Measurements from ENCODE around the gene ZFP69B. TPM values are rescaled to one million over a fixed set of nuclear protein-coding genes. Genes with fewer than 3 reads are reported as not detected.

The ZFP69B gene
- total RNA-seq, 1 donor from 2014 or later, result 8.3 TPM

DNA sequence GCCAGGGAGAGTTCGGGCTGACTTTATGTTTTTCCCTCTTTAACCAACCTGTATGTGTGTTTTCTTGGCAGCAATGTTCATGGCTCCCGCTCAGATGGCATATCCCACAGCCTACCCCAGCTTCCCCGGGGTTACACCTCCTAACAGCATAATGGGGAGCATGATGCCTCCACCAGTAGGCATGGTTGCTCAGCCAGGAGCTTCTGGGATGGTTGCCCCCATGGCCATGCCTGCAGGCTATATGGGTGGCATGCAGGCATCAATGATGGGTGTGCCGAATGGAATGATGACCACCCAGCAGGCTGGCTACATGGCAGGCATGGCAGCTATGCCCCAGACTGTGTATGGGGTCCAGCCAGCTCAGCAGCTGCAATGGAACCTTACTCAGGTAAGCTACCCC is 33.6 kb upstream of the ZFP69B start:
- no peaks in the 10 kb centered on the region for H3K9me3 Mint-ChIP-seq
- peaks cover 29% of the 10 kb centered on the region for H3K36me3 Mint-ChIP-seq
- no peak overlapping the region for H3K27ac Mint-ChIP-seq
- H3K4me1 Mint-ChIP-seq, result peaks cover 10% of the 10 kb centered on the region
- no peaks in the 10 kb centered on the region for H3K27me3 Mint-ChIP-seq (ENCODE audit: low read depth)
- no peak for DNase-seq (ENCODE audit: low spot score in 2 of 2, unreplicated experiment in 2 of 2)
- H3K4me3 Mint-ChIP-seq, result no peak overlapping the region
- TF ChIP-seq, protein P1, sequence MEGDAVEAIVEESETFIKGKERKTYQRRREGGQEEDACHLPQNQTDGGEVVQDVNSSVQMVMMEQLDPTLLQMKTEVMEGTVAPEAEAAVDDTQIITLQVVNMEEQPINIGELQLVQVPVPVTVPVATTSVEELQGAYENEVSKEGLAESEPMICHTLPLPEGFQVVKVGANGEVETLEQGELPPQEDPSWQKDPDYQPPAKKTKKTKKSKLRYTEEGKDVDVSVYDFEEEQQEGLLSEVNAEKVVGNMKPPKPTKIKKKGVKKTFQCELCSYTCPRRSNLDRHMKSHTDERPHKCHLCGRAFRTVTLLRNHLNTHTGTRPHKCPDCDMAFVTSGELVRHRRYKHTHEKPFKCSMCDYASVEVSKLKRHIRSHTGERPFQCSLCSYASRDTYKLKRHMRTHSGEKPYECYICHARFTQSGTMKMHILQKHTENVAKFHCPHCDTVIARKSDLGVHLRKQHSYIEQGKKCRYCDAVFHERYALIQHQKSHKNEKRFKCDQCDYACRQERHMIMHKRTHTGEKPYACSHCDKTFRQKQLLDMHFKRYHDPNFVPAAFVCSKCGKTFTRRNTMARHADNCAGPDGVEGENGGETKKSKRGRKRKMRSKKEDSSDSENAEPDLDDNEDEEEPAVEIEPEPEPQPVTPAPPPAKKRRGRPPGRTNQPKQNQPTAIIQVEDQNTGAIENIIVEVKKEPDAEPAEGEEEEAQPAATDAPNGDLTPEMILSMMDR (IDR thresholded peaks at IDR 0.05; ENCODE audit: unreplicated experiment), result no peak

DNA sequence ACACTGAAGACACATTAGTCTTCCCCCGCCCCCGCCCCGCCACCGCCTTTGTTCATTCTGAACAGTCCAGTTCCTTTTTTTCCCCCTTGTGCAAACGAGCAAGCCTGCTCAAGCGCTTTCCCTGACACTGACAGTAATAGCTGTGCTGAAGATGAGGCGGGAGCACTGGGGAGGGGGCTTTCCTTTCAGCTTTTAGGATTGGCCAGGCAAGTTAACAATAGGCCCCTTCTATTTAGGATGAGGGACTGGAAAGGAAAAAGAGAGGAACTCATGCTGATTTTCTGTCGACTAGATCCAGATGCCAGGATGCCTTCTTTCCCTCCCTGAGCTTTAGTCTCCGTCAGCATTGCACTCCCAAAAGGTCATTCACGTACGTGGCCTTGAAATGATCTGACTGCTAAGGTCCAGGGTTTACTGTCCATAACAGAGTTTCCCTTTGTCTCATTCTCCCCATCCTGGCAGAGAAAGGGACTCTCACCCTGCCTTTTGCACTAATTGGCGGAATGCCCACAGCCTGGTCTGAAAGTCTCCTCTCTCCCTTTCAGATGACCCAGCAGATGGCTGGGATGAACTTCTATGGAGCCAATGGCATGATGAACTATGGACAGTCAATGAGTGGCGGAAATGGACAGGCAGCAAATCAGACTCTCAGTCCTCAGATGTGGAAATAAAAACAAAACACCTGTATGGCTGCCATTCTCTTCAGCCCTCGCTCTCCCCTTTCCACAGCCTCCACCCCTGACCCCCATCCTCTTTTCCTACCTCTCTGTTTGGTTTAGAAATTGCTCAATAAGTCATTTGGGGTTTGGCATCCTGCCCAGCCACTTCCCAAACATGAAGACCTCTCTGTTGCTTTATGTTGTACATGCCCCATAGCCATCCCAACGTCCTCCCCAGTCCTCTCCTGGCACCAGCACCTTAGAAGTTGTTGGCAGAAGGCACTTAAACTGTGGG is 28.6 kb upstream of the ZFP69B start:
- H3K27me3 Mint-ChIP-seq (ENCODE audit: low read depth), result no peaks in the 10 kb centered on the region
- DNase-seq (ENCODE audit: low spot score in 2 of 2, unreplicated experiment in 2 of 2), result no peak
- TF ChIP-seq, protein P1 (IDR thresholded peaks at IDR 0.05; ENCODE audit: unreplicated experiment), result no peak
- H3K4me3 Mint-ChIP-seq, result no peak overlapping the region
- peaks cover 21% of the 10 kb centered on the region for H3K4me1 Mint-ChIP-seq
- H3K9me3 Mint-ChIP-seq, result no peaks in the 10 kb centered on the region
- H3K27ac Mint-ChIP-seq, result peak overlapping the region; percentile 45
- H3K36me3 Mint-ChIP-seq, result peaks cover 20% of the 10 kb centered on the region

DNA sequence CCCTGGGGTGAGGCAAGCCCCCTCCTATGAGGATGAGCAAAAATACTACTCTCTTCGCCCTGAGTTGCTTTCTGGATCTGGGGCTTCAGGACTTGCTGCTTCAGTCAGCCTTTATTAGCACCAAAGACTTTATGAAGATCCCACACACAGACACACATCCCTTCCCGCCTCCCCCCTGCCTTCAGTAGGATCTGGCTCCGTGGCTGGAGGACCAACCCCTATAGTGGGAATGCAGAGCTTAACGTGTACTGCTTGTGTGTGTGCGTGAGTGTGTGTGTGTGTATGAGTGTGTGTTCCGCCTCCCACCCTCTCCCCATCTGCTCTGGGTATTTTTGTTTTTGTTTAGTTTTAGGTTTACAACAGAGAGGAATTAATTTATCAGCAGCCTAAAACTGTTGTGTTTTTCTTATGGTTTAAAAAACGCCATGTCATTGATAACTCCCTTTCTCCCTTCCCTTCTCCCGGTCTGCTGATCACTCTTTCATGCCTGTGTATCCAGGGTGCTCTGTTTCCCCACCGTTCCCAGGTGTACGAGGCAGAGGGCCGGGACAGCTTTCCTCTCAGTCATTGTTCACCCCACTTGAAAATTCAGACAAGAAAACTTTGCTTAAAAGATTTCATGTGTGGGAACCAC is 27.5 kb upstream of the ZFP69B start:
- TF ChIP-seq, protein P1 (IDR thresholded peaks at IDR 0.05; ENCODE audit: unreplicated experiment), result no peak
- no peak overlapping the region for H3K27ac Mint-ChIP-seq
- H3K9me3 Mint-ChIP-seq, result no peaks in the 10 kb centered on the region
- H3K36me3 Mint-ChIP-seq, result peaks cover 10% of the 10 kb centered on the region
- H3K4me3 Mint-ChIP-seq, result no peak overlapping the region
- no peak for DNase-seq (ENCODE audit: low spot score in 2 of 2, unreplicated experiment in 2 of 2)
- no peaks in the 10 kb centered on the region for H3K27me3 Mint-ChIP-seq (ENCODE audit: low read depth)
- peaks cover 21% of the 10 kb centered on the region for H3K4me1 Mint-ChIP-seq

DNA sequence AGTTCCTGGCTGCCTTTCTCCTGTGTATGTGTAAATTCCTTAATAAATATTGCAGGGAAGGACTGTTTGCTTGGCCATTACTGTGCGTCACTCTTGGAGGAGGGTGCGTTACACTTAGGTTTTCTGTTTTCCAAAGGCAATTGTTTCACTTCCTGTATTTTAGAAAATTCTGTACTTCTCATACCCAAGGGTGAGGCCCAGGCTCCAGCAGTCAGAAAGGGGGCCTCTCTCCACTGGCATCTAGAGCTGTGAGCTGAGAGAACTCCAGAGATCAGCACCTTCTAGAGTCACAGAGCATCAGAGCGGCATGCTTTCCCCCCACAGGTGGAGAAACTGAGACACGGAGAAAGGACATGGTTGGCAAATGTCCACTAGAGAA is 27.0 kb upstream of the ZFP69B start:
- H3K27ac Mint-ChIP-seq, result no peak overlapping the region
- no peaks in the 10 kb centered on the region for H3K27me3 Mint-ChIP-seq (ENCODE audit: low read depth)
- H3K36me3 Mint-ChIP-seq, result peaks cover 8% of the 10 kb centered on the region
- H3K4me1 Mint-ChIP-seq, result peaks cover 21% of the 10 kb centered on the region
- H3K9me3 Mint-ChIP-seq, result no peaks in the 10 kb centered on the region
- DNase-seq (ENCODE audit: low spot score in 2 of 2, unreplicated experiment in 2 of 2), result no peak
- no peak overlapping the region for H3K4me3 Mint-ChIP-seq
- TF ChIP-seq, protein P1 (IDR thresholded peaks at IDR 0.05; ENCODE audit: unreplicated experiment), result no peak

DNA sequence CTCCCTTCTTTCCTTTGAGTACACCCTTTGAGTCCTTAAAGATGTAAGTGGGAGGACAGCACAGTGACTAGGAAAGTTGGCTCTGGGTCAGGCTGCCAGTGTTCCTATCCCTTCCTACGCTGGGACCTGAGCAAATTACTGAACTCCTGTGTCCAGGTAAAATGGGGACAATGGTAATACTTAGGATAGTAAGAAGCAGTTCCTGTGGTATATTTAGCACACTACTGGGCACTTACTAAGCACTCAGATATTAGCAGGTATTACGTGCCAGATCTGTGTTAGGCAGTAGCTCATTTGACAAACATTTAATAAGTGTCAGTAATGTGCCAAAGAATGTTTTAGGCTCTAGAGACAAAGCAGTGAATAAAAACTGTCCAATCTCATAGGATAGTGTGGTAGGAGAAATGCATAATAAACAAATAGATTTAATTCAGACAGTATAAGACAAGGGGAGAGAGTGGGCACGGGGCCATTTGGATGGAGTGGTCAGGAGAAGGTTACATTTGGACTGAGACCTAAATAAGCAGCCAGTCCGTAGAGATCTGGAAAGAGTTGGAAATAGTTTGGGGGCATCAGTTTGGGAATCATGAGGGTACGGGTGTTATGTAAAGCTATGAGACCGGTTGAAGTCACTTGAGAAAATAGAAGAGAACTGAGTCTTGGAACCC is 26.2 kb upstream of the ZFP69B start:
- TF ChIP-seq, protein P1 (IDR thresholded peaks at IDR 0.05; ENCODE audit: unreplicated experiment), result no peak
- H3K27me3 Mint-ChIP-seq (ENCODE audit: low read depth), result no peaks in the 10 kb centered on the region
- H3K36me3 Mint-ChIP-seq, result peaks cover 2% of the 10 kb centered on the region
- H3K4me1 Mint-ChIP-seq, result peaks cover 21% of the 10 kb centered on the region
- DNase-seq (ENCODE audit: low spot score in 2 of 2, unreplicated experiment in 2 of 2), result no peak
- H3K27ac Mint-ChIP-seq, result no peak overlapping the region
- no peaks in the 10 kb centered on the region for H3K9me3 Mint-ChIP-seq
- H3K4me3 Mint-ChIP-seq, result no peak overlapping the region
